A549 (cell line): ENCODE data around the gene RPS6KB2. TPM values are rescaled to one million over a fixed set of nuclear protein-coding genes. Genes with fewer than 3 reads are reported as not detected.

ENCODE experiments used
- ATAC-seq, 2 experiments: fragments of 200-7000 bp in 1 of 2; fragments of >200 bp in 1 of 2; cut with Nextera tagmentation in 1 of 2; cut with Tn5 transposase in 1 of 2; 3 replicates each; pipeline versions ENCODE4 v1.8.0 to v1.9.1; 2018 to 2020; ENCODE audit warnings: mild to moderate bottlenecking in 1 of 2, moderate library complexity in 1 of 2
- CTCF ChIA-PET: fragments of 300-600 bp; sonication (Branson Sonifier 250); formaldehyde crosslinking; extraction: SDS; loops from one replicate; lab custom pipeline; 2021; ENCODE audit warnings: antibody characterized with exemption, inconsistent platforms; lab: Yijun Ruan, JAX
- POLR2A ChIA-PET: fragments of 350-600 bp; formaldehyde crosslinking; extraction: SDS; loops from one replicate; lab custom pipeline; 2021; ENCODE audit warnings: antibody characterized with exemption, inconsistent platforms; lab: Yijun Ruan, JAX
- DNase-seq, 2 experiments: peaks; one replicate each; pipeline versions ENCODE4 v3.0.0 to v3.0.0-alpha.2; 2011 to 2016; ENCODE audit warnings: low read depth in 1 of 2, low spot score in 1 of 2
- FAIRE-seq: peaks from 2 replicates; lab custom pipeline; 2011; peaks lifted over from hg19 to GRCh38; lab: Jason Lieb, UNC
- H3K27ac ChIP-seq, 2 experiments: fragments of >200 bp; sonication (Bioruptor Twin); formaldehyde crosslinking; 3 replicates each; pipeline ENCODE4 v1.5.1; 2016 to 2017
- H3K4me1 ChIP-seq: fragments of >200 bp; sonication (Bioruptor Twin); formaldehyde crosslinking; 3 replicates; pipeline ENCODE4 v1.6.1; 2016
- H3K4me2 ChIP-seq: fragments of >200 bp; sonication (Bioruptor Twin); formaldehyde crosslinking; 3 replicates; pipeline ENCODE4 v1.6.1; 2016
- H3K4me3 ChIP-seq: fragments of >200 bp; sonication (Bioruptor Twin); formaldehyde crosslinking; 3 replicates; pipeline ENCODE4 v1.5.1; 2016
- H3K9me3 ChIP-seq: fragments of >200 bp; sonication (Bioruptor Twin); formaldehyde crosslinking; 3 replicates; pipeline ENCODE4 v1.6.1; 2016
- CBX8 ChIP-seq: fragments of 200-600 bp; sonication (generic); IDR thresholded peaks from 2 replicates; pipeline ENCODE4 v1.6.1; 2016
- CHD2 ChIP-seq: fragments of 150-350 bp; IDR thresholded peaks from 2 replicates; pipeline ENCODE4 v1.6.1; 2014; ENCODE audit warnings: low read length; ENCODE audit not compliant: partially characterized antibody
- CTCF ChIP-seq: fragments of >200 bp; sonication (Bioruptor Twin); formaldehyde crosslinking; IDR thresholded peaks from 3 replicates; pipeline ENCODE4 v1.5.1; 2016
- EHF ChIP-seq: fragments of 250-450 bp; sonication (Bioruptor Pico); IDR thresholded peaks from 2 replicates; pipeline ENCODE4 v1.5.0; 2020; ENCODE audit warnings: mild to moderate bottlenecking
- EHMT2 ChIP-seq: fragments of 200-600 bp; sonication (generic); IDR thresholded peaks from 2 replicates; pipeline ENCODE4 v1.6.1; 2016; ENCODE audit warnings: antibody characterized with exemption, low read depth, mild to moderate bottlenecking, moderate library complexity
- FOSB ChIP-seq: fragments of 250-450 bp; sonication (Bioruptor Pico); IDR thresholded peaks from 2 replicates; pipeline ENCODE4 v1.5.0; 2020; ENCODE audit warnings: mild to moderate bottlenecking, moderate library complexity
- HMGXB4 ChIP-seq: fragments of 250-450 bp; sonication (Bioruptor Pico); IDR thresholded peaks from 2 replicates; pipeline ENCODE4 v1.5.0; 2021; ENCODE audit warnings: mild to moderate bottlenecking, moderate library complexity, borderline replicate concordance
- JUNB ChIP-seq: fragments of >200 bp; sonication (Bioruptor Twin); formaldehyde crosslinking; IDR thresholded peaks from 2 replicates; pipeline ENCODE4 v1.6.1; 2016
- MAX ChIP-seq: IDR thresholded peaks from 2 replicates; pipeline ENCODE4 v1.6.1; 2012
- MYC ChIP-seq: IDR thresholded peaks from 2 replicates; pipeline ENCODE4 v1.6.1; 2012; ENCODE audit warnings: mild to moderate bottlenecking, inconsistent platforms, low read length, improper control_type of control experiment, borderline replicate concordance
- NFE2L2 ChIP-seq: fragments of 150-350 bp; conservative IDR thresholded peaks from 2 replicates; pipeline ENCODE4 v1.6.1; 2014; ENCODE audit warnings: low read length
- POLR2A ChIP-seq: IDR thresholded peaks from 2 replicates; pipeline ENCODE4 v1.6.1; 2012; ENCODE audit warnings: mild to moderate bottlenecking, low read length
- POLR2AphosphoS2 ChIP-seq: conservative IDR thresholded peaks from 2 replicates; pipeline ENCODE4 v1.6.1; 2012; ENCODE audit warnings: low read length, improper control_type of control experiment, inconsistent platforms
- RCOR1 ChIP-seq: fragments of 150-350 bp; IDR thresholded peaks from 2 replicates; pipeline ENCODE4 v1.6.1; 2014; ENCODE audit warnings: antibody characterized with exemption, low read length, low read depth
- RNF2 ChIP-seq: fragments of 200-600 bp; sonication (generic); IDR thresholded peaks from 2 replicates; pipeline ENCODE4 v1.6.1; 2016; ENCODE audit warnings: low read depth, mild to moderate bottlenecking, antibody characterized with exemption, moderate library complexity, borderline replicate concordance
- TFCP2L1 ChIP-seq: fragments of 250-450 bp; sonication (Bioruptor Pico); IDR thresholded peaks from 2 replicates; pipeline ENCODE4 v1.5.0; 2021; ENCODE audit warnings: mild to moderate bottlenecking
- TP53 ChIP-seq: fragments of 250-450 bp; sonication (Bioruptor Pico); IDR thresholded peaks from 2 replicates; pipeline ENCODE4 v1.5.0; 2021; ENCODE audit warnings: mild to moderate bottlenecking, moderate library complexity
- USF2 ChIP-seq: fragments of 450-650 bp; IDR thresholded peaks from 2 replicates; pipeline ENCODE4 v1.6.1; 2014; ENCODE audit warnings: antibody characterized with exemption
- ZC3H11A ChIP-seq: fragments of 450-650 bp; IDR thresholded peaks from 2 replicates; pipeline ENCODE4 v1.6.1; 2014; ENCODE audit warnings: antibody characterized with exemption, mild to moderate bottlenecking
- ZFP36 ChIP-seq: fragments of 450-650 bp; IDR thresholded peaks from 2 replicates; pipeline ENCODE4 v1.6.1; 2014; ENCODE audit warnings: borderline replicate concordance; ENCODE audit not compliant: partially characterized antibody
- ZNF302 ChIP-seq: fragments of 250-450 bp; sonication (Bioruptor Pico); IDR thresholded peaks from 2 replicates; pipeline ENCODE4 v1.9.0; 2021; ENCODE audit warnings: inconsistent platforms, mild to moderate bottlenecking, moderate library complexity
- WGBS: methylation state at CpG from one replicate; pipeline ENCODE4 v1.1.6; 2017; ENCODE audit errors: missing lambda C conversion rate; 5-methylcytosine and 5-hydroxymethylcytosine counted together
- polyA plus RNA-seq, 4 experiments: library from polyadenylated mRNA; depleted of rRNA in 3 of 4; stranded (reverse); fragments of >200 nt; fragmentation: RNase III in 1 of 4; extraction: RNeasy Plus Mini Kit Qiagen cat#74134 plus additional on column Dnase treatment in 1 of 4; gene quantifications; 2 replicates in 3 of 4; 3 replicates in 1 of 4; pipeline ENCODE4 v1.2.3, GENCODE V29; 2011 to 2017

RPS6KB2 gene
- polyA plus RNA-seq, 2 of the 4 experiments (the other 2 are of a cell fraction): 40.9 to 47.9 TPM

- TF ChIP-seq HMGXB4 (CRISPR knock-in tag): no peak
- no peak for TF ChIP-seq JUNB
- TF ChIP-seq EHMT2: no peak
- no peak for TF ChIP-seq ZFP36
- TF ChIP-seq TFCP2L1 (CRISPR knock-in tag): no peak
- TF ChIP-seq RCOR1: no peak
- no peak for TF ChIP-seq CHD2
- no peak for TF ChIP-seq EHF (CRISPR knock-in tag)
- TF ChIP-seq MYC: no peak
- TF ChIP-seq CTCF: no peak
- no peak for TF ChIP-seq NFE2L2
- no peak for TF ChIP-seq POLR2A
- TF ChIP-seq RNF2: no peak
- TF ChIP-seq FOSB (CRISPR knock-in tag): no peak
- Histone ChIP-seq H3K4me2 (no peak overlapping the region), H3K27ac (no peak overlapping the region), H3K4me3 (no peak overlapping the region), H3K4me1 (peaks cover 4% of the 10 kb centered on the region), H3K9me3 (no peaks in the 10 kb centered on the region)
- ATAC-seq (peak in 1 of 2 experiments; percentile 49; a peak in 3 of 6 replicates), FAIRE-seq (no peak), DNase-seq (no peak)
- ChIA-PET POLR2A (no interaction called here), CTCF (no interaction called here)
- WGBS: 62% methylated on average over 11 of the region's 13 CpGs
These were observed 18.4 kb upstream of the RPS6KB2 start for GRCh38 chr11:67409781-67410368.

- FAIRE-seq: no peak
- DNase-seq: no peak
- H3K4me3 ChIP-seq: no peak overlapping the region
- CTCF ChIA-PET: no interaction called here
- no peak for ATAC-seq
- no peak overlapping the region for H3K27ac ChIP-seq
- H3K9me3 ChIP-seq: no peaks in the 10 kb centered on the region
- no peak overlapping the region for H3K4me2 ChIP-seq
- no peak for TF ChIP-seq USF2
- TF ChIP-seq MAX: no peak
- no peak for TF ChIP-seq ZC3H11A
- TF ChIP-seq MYC: no peak
- no peak for TF ChIP-seq ZNF302 (CRISPR knock-in tag)
- TF ChIP-seq JUNB: no peak
- TF ChIP-seq TP53 (CRISPR knock-in tag): no peak
- TF ChIP-seq CBX8: no peak
- no peak for TF ChIP-seq TFCP2L1 (CRISPR knock-in tag)
- TF ChIP-seq POLR2AphosphoS2: no peak
- TF ChIP-seq, all 56 proteins: peak for 0
- 53% methylated on average over 7 of the region's 15 CpGs for WGBS
- POLR2A ChIA-PET: no interaction called here
- peaks cover 9% of the 10 kb centered on the region for H3K4me1 ChIP-seq
These were observed 17.9 kb upstream of the RPS6KB2 start for GRCh38 chr11:67410369-67410831.
